WERI-Rb-1 (cell line): Measurements from ENCODE around the gene GLRA2.

Source experiments
- DNase-seq: peaks from one replicate; pipeline ENCODE4 v3.0.0-alpha.2; 2020
- H3K27ac ChIP-seq: fragments of 250-450 bp; sonication (Bioruptor Pico); 2 replicates; pipeline ENCODE4 v1.5.1; 2020; ENCODE audit warnings: mild to moderate bottlenecking, moderate library complexity
- H3K27me3 ChIP-seq: fragments of 250-450 bp; sonication (Bioruptor Pico); 2 replicates; pipeline ENCODE4 v1.5.1; 2021; ENCODE audit warnings: mild to moderate bottlenecking, low read depth, moderate library complexity; ENCODE audit not compliant: insufficient read depth, severe bottlenecking
- H3K36me3 ChIP-seq: fragments of 250-450 bp; sonication (Bioruptor Pico); 2 replicates; pipeline ENCODE4 v1.5.1; 2020; ENCODE audit warnings: mild to moderate bottlenecking, moderate library complexity
- H3K4me3 ChIP-seq: 2 replicates; pipeline ENCODE4 v1.5.1; 2011; ENCODE audit warnings: low read depth, mild to moderate bottlenecking, control low read depth, low read length
- H3K9me3 ChIP-seq: fragments of 250-450 bp; sonication (Bioruptor Pico); 2 replicates; pipeline ENCODE4 v1.5.1; 2021; ENCODE audit warnings: mild to moderate bottlenecking, moderate library complexity; ENCODE audit not compliant: severe bottlenecking
- TF ChIP-seq, protein P1 (sequence below): IDR thresholded peaks from 2 replicates; pipeline ENCODE4 v1.5.1; 2011; ENCODE audit warnings: low read depth, mild to moderate bottlenecking, control low read depth, inconsistent platforms, low read length

Gene GLRA2

GRCh38 chrX:14616836-14617235 is 87.5 kb downstream of the GLRA2 start:
- H3K27me3 ChIP-seq: no peaks in the 10 kb centered on the region
- H3K4me3 ChIP-seq: no peak overlapping the region
- TF ChIP-seq, protein P1, sequence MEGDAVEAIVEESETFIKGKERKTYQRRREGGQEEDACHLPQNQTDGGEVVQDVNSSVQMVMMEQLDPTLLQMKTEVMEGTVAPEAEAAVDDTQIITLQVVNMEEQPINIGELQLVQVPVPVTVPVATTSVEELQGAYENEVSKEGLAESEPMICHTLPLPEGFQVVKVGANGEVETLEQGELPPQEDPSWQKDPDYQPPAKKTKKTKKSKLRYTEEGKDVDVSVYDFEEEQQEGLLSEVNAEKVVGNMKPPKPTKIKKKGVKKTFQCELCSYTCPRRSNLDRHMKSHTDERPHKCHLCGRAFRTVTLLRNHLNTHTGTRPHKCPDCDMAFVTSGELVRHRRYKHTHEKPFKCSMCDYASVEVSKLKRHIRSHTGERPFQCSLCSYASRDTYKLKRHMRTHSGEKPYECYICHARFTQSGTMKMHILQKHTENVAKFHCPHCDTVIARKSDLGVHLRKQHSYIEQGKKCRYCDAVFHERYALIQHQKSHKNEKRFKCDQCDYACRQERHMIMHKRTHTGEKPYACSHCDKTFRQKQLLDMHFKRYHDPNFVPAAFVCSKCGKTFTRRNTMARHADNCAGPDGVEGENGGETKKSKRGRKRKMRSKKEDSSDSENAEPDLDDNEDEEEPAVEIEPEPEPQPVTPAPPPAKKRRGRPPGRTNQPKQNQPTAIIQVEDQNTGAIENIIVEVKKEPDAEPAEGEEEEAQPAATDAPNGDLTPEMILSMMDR: no peak
- no peaks in the 10 kb centered on the region for H3K9me3 ChIP-seq
- H3K27ac ChIP-seq: no peak overlapping the region
- no peaks in the 10 kb centered on the region for H3K36me3 ChIP-seq
- DNase-seq: no peak

GRCh38 chrX:14618177-14618965 is 89.0 kb downstream of the GLRA2 start:
- no peaks in the 10 kb centered on the region for H3K9me3 ChIP-seq
- no peak overlapping the region for H3K4me3 ChIP-seq
- no peak for DNase-seq
- no peak overlapping the region for H3K27ac ChIP-seq
- H3K27me3 ChIP-seq: no peaks in the 10 kb centered on the region
- no peaks in the 10 kb centered on the region for H3K36me3 ChIP-seq
- TF ChIP-seq, protein P1: no peak

GRCh38 chrX:14630733-14631132 is 101.4 kb downstream of the GLRA2 start:
- Histone ChIP-seq H3K27ac (no peak overlapping the region), H3K9me3 (no peaks in the 10 kb centered on the region), H3K36me3 (no peaks in the 10 kb centered on the region), H3K27me3 (peaks cover 14% of the 10 kb centered on the region), H3K4me3 (no peak overlapping the region)
- TF ChIP-seq, protein P1: no peak
- DNase-seq: peak; percentile 6

DNA sequence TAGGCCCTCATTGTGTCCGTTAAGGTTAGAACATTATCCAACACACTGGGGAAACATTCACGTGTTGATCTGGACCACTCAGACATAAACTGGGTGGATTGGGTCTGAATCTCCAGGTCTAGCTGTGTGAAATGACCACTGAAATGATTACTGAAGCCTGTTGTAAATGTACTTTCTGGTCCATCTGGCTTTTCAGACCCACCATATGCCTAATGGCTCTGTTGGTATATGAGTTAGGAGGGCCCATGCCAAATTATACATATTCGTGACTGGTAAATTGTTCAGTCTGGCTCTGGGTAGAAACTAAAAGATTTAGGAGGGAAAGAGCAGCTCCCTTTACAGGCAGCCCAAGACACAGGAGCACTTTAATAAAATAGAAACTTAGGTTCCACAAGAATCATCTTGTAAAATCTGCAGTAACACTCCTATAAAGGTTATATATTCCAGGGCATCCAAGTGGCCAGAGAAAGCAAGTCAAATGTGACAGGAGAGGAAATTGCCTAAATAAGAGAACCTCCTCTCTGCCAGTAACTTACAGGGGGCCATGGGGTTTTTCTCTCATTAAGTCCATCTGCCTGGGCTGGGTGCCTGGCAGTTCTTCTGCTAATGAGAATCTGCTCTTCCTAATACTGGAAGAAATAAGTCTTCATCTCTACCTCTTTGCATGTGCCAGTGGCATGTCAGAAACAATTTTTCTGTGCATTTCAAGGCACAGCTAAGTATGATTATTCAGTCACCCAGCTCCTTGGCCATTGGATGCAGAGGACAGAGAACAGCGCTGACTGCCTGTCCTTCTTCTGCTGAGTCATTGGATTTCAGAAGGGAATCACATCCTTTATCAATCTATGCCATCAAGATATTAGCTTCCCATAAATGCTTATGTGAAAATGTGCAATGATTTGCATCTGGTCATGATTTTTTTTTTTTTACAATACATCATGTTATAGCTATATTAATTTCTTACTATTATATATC is 112.6 kb downstream of the GLRA2 start:
- TF ChIP-seq, protein P1: no peak
- H3K4me3 ChIP-seq: no peak overlapping the region
- no peaks in the 10 kb centered on the region for H3K36me3 ChIP-seq
- H3K9me3 ChIP-seq: no peaks in the 10 kb centered on the region
- no peak overlapping the region for H3K27ac ChIP-seq
- DNase-seq: no peak
- H3K27me3 ChIP-seq: peaks cover 1% of the 10 kb centered on the region

DNA sequence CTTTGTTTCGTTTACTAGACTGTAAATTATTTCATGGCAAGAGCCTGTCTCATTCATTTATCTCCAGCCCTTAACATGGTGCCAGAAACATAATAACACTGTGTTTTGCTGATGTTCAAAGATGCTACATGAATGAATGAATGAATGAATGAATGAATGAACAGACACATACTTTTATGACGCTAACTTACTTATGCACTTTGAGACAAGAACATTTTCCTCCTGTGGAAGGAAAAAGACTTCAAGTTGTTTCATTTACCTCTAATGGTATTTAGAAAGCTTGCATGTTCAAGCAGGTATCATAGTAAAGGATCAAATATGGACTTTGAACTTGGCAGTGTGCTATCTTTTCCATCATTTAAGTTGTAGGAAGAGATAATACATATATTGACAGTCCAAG is 131.6 kb downstream of the GLRA2 start:
- TF ChIP-seq, protein P1: no peak
- no peak for DNase-seq
- peaks cover 3% of the 10 kb centered on the region for H3K27me3 ChIP-seq

More for the DNA sequence above, 131.6 kb downstream of the GLRA2 start:
- H3K27ac ChIP-seq: no peak overlapping the region
- H3K36me3 ChIP-seq: no peaks in the 10 kb centered on the region
- H3K9me3 ChIP-seq: no peaks in the 10 kb centered on the region
- no peak overlapping the region for H3K4me3 ChIP-seq
